HG03354 (cell line): ENCODE results near the gene RLF.

ENCODE experiments used
- ATAC-seq: cut with Tn5 transposase; IDR thresholded peaks from one replicate; pipeline ENCODE4 v1.9.1; 2021; ENCODE audit warnings: mild to moderate bottlenecking; ENCODE audit not compliant: unreplicated experiment, poor library complexity, severe bottlenecking

RLF gene

GRCh38 chr1:40221977-40222772 is 61.0 kb downstream of the RLF start:
- ATAC-seq: no peak

- no peak for ATAC-seq
Observed at GRCh38 chr1:40224040-40224439, 62.9 kb downstream of the RLF start.

GRCh38 chr1:40226192-40226591 is 65.0 kb downstream of the RLF start:
- no peak for ATAC-seq

- peak; percentile 94 for ATAC-seq
Observed at GRCh38 chr1:40232444-40232843, 71.3 kb downstream of the RLF start.

- ATAC-seq: no peak
Observed at GRCh38 chr1:40239626-40240025, 78.4 kb downstream of the RLF start.

- no peak for ATAC-seq
Observed at GRCh38 chr1:40240390-40240789, 79.2 kb downstream of the RLF start.

- ATAC-seq: peak; percentile 27
Observed at GRCh38 chr1:40241362-40241761, 80.2 kb downstream of the RLF start.

GRCh38 chr1:40243351-40243750 is 82.2 kb downstream of the RLF start:
- no peak for ATAC-seq

GRCh38 chr1:40244138-40244744 is 83.1 kb downstream of the RLF start:
- no peak for ATAC-seq

- ATAC-seq: no peak
Observed at GRCh38 chr1:40245686-40246085, 84.5 kb downstream of the RLF start.

GRCh38 chr1:40247655-40248054 is 86.5 kb downstream of the RLF start, which contains the start of gene TMCO2:
Gene TMCO2 (plus strand): TSS chr1:40247937. CDS start chr1:40247994, 57 bp downstream.
- no peak for ATAC-seq

GRCh38 chr1:40248412-40248811 is 87.2 kb downstream of the RLF start:
- ATAC-seq: no peak

GRCh38 chr1:40251456-40251855 is 90.3 kb downstream of the RLF start:
- ATAC-seq: no peak

- no peak for ATAC-seq
Observed at GRCh38 chr1:40252601-40253000, 91.4 kb downstream of the RLF start.

GRCh38 chr1:40255231-40255630 is 94.0 kb downstream of the RLF start:
- ATAC-seq: no peak

GRCh38 chr1:40256401-40257084 is 95.4 kb downstream of the RLF start:
- ATAC-seq: no peak

GRCh38 chr1:40257313-40257687 is 96.1 kb downstream of the RLF start:
- no peak for ATAC-seq

- ATAC-seq: peak; percentile 94
Observed at GRCh38 chr1:40257688-40258444, 96.7 kb downstream of the RLF start, which contains the start of gene ZMPSTE24. Gene ZMPSTE24 (plus strand): TSS chr1:40258236. CDS start chr1:40258272, 36 bp downstream.

GRCh38 chr1:40258445-40258769 is 97.2 kb downstream of the RLF start:
- ATAC-seq: no peak

- ATAC-seq: no peak
Observed at GRCh38 chr1:40264354-40264781, 103.2 kb downstream of the RLF start.
